ENCODE measurements around the gene ELL. TPM values are rescaled to one million over a fixed set of nuclear protein-coding genes. Genes with fewer than 3 reads are reported as not detected.

ELL gene
- total and polyA plus RNA-seq, 5 donors, result 9.3 to 19.0 (median 13.6) TPM

DNA sequence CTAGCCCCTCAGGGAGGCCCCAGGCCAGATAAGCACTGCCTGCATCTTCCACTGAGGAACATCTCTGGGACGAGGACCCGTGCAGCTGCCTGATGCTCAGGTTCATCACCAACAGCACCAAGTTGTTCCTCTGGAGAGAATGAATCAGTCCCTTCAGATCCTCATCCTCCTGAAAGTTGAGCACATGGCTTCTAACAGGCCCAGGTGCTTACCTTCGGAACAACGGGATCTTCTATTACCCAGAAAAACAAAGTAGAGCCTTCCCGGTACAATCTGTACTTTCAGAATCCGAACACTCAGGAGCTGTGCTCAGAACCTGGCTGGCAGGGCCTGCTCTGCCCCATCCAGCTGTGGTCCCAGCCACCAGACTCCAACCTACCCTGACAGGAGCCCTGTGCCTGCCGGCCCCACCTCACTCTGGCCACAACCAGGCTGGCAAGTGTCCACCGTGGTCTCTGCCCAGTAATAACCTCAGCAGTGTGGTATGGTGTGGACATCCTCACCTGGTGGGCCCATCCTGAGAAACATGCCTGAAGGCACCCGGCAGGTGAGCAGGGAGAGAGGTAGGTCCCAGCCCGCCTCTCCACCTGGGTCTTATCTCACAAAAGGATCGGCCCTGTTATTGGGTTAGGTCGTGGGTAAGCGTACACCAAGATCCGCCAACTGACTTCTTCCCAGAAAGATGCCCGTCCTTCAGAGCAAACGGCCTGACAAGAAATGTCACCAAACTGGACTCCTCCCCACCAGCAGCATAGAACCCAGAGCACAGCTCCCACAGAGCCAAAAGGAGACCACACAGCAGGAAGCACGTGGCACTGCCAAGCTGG, 34.1 kb downstream of the ELL start:
- no peak for ATAC-seq
- H3K4me1 ChIP-seq (ENCODE audit: control insufficient read depth, insufficient read depth, low read length), result peaks cover 38% of the 10 kb centered on the region
- no peaks in the 10 kb centered on the region for H3K9me3 ChIP-seq (ENCODE audit: control insufficient read depth, low read length)
- intact Hi-C loops (cut with DNase I), result no loop called here
- no peak for DNase-seq
- WGBS, result 81% methylated on average over 17 of the region's 17 CpGs
- H3K4me3 ChIP-seq (ENCODE audit: low read length), result no peak overlapping the region
- no peaks in the 10 kb centered on the region for H3K27me3 ChIP-seq (ENCODE audit: control insufficient read depth, insufficient read depth)
- no peak overlapping the region for H3K27ac ChIP-seq (ENCODE audit: low read length)

DNA sequence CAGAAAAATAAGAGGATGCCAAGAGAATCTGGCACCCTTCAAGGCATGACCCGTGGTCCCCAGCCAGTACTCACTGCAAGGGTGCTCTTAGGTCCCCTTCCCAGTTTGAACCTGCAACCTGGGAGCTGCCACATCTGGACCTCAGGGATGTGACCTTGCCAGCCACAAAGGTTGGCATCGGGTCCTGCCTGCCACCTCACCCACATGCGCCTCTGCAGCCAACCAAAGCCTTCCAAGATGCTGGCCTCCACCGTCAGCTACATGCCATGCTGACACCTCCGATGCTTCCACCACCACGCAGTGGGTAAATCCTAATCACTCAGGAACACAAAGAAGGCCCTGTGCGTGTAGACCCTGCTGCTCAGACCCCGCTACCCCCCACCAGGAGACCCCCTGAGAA, 35.1 kb downstream of the ELL start:
- Histone ChIP-seq H3K27me3 (ENCODE audit: control insufficient read depth, insufficient read depth) (no peaks in the 10 kb centered on the region), H3K4me1 (ENCODE audit: control insufficient read depth, insufficient read depth, low read length) (peaks cover 35% of the 10 kb centered on the region), H3K9me3 (ENCODE audit: control insufficient read depth, low read length) (no peaks in the 10 kb centered on the region), H3K4me3 (ENCODE audit: low read length) (no peak overlapping the region), H3K27ac (ENCODE audit: low read length) (no peak overlapping the region)
- ATAC-seq (no peak), DNase-seq (peak in 1 of 3 donors; percentile 58)
- WGBS, result 88% methylated on average over 8 of the region's 8 CpGs
- intact Hi-C loops (cut with DNase I), result no loop called here

DNA sequence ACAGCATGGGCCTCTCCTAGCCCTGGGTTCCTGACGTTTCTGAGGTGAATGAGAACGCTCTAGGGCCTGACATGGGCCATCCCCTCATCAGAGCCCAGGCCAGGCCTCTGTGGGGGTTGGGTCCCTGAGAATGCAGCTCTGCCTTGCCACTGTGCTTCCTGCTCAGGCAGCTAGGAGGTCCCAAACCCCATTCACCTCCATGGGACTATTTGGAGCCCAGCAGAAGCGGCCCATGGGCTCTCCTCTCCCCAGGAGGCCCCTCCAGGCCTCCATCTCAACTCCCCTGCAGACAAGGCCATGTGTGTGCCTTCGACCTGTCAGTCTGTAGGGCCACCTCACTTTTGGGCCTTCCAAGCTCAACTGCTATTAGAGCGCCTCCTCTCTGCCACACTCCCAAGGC, 36.9 kb downstream of the ELL start:
- DNase-seq, result no peak
- Histone ChIP-seq H3K9me3 (ENCODE audit: control insufficient read depth, low read length) (no peaks in the 10 kb centered on the region), H3K27ac (ENCODE audit: low read length) (no peak overlapping the region), H3K4me3 (ENCODE audit: low read length) (no peak overlapping the region), H3K4me1 (ENCODE audit: control insufficient read depth, insufficient read depth, low read length) (peaks cover 41% of the 10 kb centered on the region), H3K27me3 (ENCODE audit: control insufficient read depth, insufficient read depth) (no peaks in the 10 kb centered on the region)
- intact Hi-C loops (cut with DNase I), result no loop called here
- WGBS, result 91% methylated on average over 5 of the region's 5 CpGs
- no peak for ATAC-seq

DNA sequence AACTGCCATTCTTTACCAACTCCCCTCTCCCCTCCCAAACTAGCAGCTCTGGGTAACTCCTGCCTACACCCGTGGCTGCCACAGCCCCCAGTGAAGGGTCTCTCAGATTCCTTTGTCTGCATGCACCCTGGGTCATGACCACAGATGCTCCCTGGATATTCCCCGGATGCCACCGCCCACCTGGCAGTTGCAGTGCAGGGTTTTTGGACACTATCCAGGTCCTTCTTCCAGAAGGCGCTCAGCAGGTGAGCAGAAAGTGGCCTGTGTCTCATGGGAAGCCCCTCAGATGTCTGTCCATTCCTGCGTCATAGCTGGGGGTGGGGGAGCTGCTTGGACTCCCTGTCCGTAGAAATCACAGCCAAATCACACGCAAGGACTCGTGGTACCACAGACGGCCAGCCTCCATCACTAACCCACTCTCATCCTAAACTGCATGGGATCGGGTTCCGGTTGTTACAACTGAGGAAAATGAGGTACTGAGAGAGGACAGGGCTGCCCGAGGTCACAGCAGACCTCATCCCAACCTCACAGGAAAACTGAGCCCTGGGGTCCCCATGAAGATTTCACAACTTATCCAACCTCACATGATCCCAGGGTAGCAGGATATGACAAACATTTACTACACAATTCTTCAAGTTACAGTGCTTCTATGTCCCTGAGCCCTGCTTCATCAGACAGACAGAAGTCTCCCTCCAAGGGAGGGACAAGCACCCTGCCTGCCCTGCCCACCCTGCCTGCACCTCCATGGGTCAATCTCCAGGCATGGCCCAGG, 38.6 kb downstream of the ELL start:
- ATAC-seq (no peak), DNase-seq (no peak)
- WGBS, result 72% methylated on average over 12 of the region's 12 CpGs
- no peak overlapping the region for H3K4me3 ChIP-seq (ENCODE audit: low read length)
- no peaks in the 10 kb centered on the region for H3K27me3 ChIP-seq (ENCODE audit: control insufficient read depth, insufficient read depth)
- H3K4me1 ChIP-seq (ENCODE audit: control insufficient read depth, insufficient read depth, low read length), result peaks cover 40% of the 10 kb centered on the region
- no peak overlapping the region for H3K27ac ChIP-seq (ENCODE audit: low read length)
- no peaks in the 10 kb centered on the region for H3K9me3 ChIP-seq (ENCODE audit: control insufficient read depth, low read length)
- intact Hi-C loops (cut with DNase I), result no loop called here

DNA sequence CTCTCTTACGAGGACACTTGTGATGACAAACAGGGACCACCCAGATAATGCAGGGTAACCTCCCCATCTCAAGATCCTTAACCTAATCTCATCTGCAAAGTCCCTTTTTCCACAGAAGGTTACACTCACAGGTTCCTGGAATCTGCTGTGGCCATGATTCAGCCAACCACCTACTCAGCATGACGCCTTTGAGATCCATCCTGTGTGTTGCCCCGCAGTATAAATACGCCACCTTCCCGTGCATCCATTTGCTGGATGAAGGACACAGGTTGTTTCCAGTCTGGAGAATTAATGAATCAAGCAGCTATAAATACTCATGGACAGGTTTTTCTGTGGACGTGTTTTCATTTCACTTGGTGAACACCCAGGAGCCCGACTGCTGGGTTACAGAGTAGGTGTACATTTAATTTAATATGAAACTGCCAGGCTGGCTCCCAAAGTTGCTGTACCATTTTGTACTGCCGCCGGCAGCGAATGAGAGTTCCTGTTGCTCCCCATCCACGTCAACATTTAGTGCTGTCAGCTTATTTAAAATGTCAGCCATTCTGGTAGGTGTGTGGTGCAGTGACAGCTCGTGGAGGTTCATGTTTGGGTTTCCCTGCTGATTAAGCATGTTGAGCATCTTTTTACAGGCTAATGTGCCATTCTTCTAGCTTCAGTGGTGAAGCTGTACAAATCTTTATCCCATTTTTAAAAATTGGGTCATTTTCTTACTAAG, 40.2 kb downstream of the ELL start:
- Histone ChIP-seq H3K4me1 (ENCODE audit: control insufficient read depth, insufficient read depth, low read length) (peaks cover 32% of the 10 kb centered on the region), H3K4me3 (ENCODE audit: low read length) (no peak overlapping the region), H3K27ac (ENCODE audit: low read length) (no peak overlapping the region), H3K27me3 (ENCODE audit: control insufficient read depth, insufficient read depth) (no peaks in the 10 kb centered on the region), H3K9me3 (ENCODE audit: control insufficient read depth, low read length) (no peaks in the 10 kb centered on the region)
- ATAC-seq (no peak), DNase-seq (no peak)
- 95% methylated on average over 12 of the region's 12 CpGs for WGBS
- intact Hi-C loops (cut with DNase I), result no loop called here

DNA sequence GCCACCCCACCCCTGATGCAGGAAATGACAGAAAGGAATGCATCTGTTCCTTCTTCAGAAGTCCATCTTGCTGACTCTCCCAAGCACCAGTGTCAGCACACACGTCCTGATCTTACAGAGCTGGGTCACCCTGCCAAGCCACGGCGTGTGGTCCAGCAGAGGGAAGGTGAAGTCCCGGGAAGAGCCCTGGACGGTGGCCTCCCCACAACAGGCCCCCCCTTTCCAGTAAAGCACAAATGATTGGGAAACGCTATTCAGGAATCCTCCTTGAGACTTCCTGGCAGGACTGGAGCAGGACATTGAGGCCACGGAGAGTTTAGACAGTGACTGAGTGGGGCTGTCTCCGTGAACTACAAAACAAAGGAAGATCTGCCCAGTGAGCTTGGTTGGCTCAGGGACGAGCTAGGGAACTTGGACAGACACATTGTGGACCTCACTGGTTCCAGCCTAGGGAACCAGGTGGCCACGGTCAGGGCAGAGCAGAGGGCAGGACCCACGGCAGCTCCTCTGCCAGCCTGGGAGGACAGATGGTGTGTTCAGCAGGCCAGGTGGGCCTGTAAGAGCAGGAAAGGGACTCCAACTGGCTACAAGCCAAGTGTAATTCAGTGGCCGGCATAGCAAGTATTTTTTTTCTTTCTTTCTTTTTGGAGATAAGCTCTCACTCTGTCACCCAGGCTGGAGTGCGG, 41.7 kb downstream of the ELL start:
- H3K4me1 ChIP-seq (ENCODE audit: control insufficient read depth, insufficient read depth, low read length), result peaks cover 29% of the 10 kb centered on the region
- ATAC-seq, result peak; percentile 66 to 74
- DNase-seq, result peak; percentile 81 to 87 (median 82)
- no peaks in the 10 kb centered on the region for H3K27me3 ChIP-seq (ENCODE audit: control insufficient read depth, insufficient read depth)
- intact Hi-C loops (cut with DNase I), result no loop called here
- H3K27ac ChIP-seq (ENCODE audit: low read length), result peak overlapping the region; percentile 73
- 19% methylated on average over 13 of the region's 13 CpGs for WGBS
- H3K9me3 ChIP-seq (ENCODE audit: control insufficient read depth, low read length), result no peaks in the 10 kb centered on the region
- no peak overlapping the region for H3K4me3 ChIP-seq (ENCODE audit: low read length)

DNA sequence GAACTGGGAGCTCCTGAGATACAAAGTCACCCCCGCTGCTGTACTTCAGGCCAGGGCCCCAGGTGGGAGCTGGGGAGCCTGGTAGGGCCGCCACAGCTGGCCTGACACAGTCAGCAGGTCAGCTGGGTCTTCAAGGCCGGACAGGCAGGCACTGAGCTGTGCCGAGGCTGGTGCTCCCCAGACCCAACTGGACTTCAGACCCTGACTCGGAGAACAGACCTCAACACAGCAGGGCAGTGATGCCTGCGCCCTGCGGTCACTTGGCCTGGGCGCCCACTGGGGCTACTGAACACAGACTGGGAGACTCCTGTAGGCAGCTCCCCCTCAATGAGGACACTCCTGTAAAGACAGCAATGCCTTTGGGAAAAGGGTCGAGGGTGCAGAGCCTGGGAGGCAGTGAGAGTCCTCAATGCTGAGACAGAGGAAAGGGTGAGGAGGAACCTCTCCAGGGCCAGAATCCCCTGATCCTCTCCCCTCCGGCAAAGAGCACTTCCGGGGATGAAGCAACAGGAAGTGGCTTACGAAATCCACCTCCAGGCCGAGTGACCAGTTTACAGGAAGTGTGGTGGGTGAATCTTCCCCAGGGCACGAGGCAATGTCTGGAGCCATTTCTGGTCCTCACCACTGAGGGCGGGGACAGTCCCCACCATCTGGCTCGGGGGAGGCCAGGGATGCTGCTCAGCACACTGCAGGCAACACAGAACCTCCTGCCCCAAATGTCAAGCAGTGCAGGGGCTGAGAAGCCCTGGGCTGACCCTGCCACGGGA, 43.1 kb downstream of the ELL start:
- 58% methylated on average over 17 of the region's 17 CpGs for WGBS
- intact Hi-C loops (cut with DNase I), result loop anchor here in 1 of 4 donors (10.0 kb wide), 1 partner anchor 86 kb away; no protein-coding TSS in a partner anchor
- H3K4me1 ChIP-seq (ENCODE audit: control insufficient read depth, insufficient read depth, low read length), result peaks cover 33% of the 10 kb centered on the region
- peak overlapping the region; percentile 16 for H3K27ac ChIP-seq (ENCODE audit: low read length)
- peak; percentile 70 to 77 for ATAC-seq
- no peaks in the 10 kb centered on the region for H3K27me3 ChIP-seq (ENCODE audit: control insufficient read depth, insufficient read depth)
- no peak overlapping the region for H3K4me3 ChIP-seq (ENCODE audit: low read length)
- H3K9me3 ChIP-seq (ENCODE audit: control insufficient read depth, low read length), result no peaks in the 10 kb centered on the region
- peak; percentile 84 to 86 (median 86) for DNase-seq

DNA sequence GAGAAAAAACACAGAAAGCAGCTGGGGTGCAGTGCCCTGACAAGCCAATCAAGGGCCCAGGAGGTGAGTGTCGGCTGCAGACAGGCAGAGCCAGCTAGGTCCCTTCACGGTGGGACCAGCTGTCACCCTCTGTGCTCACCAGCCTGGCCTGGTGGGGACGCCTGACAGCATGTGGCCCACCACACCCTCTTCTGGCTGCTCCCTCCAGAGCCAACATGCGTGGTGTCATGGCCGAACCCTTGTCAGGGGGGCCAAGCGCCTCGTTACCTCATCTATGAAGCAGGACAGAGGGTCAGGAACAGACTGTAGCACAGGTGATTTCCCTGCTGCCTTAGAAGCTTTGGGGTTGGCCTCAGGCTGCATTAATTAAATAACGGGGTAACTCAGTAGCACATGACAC, 43.9 kb downstream of the ELL start:
- DNase-seq (no peak), ATAC-seq (no peak)
- H3K27me3 ChIP-seq (ENCODE audit: control insufficient read depth, insufficient read depth), result no peaks in the 10 kb centered on the region
- intact Hi-C loops (cut with DNase I), result loop anchor here in 1 of 4 donors (10.0 kb wide), 1 partner anchor 87 kb away; no protein-coding TSS in a partner anchor
- H3K4me3 ChIP-seq (ENCODE audit: low read length), result no peak overlapping the region
- H3K4me1 ChIP-seq (ENCODE audit: control insufficient read depth, insufficient read depth, low read length), result peaks cover 27% of the 10 kb centered on the region
- no peak overlapping the region for H3K27ac ChIP-seq (ENCODE audit: low read length)
- H3K9me3 ChIP-seq (ENCODE audit: control insufficient read depth, low read length), result no peaks in the 10 kb centered on the region
- WGBS, result 85% methylated on average over 8 of the region's 8 CpGs

DNA sequence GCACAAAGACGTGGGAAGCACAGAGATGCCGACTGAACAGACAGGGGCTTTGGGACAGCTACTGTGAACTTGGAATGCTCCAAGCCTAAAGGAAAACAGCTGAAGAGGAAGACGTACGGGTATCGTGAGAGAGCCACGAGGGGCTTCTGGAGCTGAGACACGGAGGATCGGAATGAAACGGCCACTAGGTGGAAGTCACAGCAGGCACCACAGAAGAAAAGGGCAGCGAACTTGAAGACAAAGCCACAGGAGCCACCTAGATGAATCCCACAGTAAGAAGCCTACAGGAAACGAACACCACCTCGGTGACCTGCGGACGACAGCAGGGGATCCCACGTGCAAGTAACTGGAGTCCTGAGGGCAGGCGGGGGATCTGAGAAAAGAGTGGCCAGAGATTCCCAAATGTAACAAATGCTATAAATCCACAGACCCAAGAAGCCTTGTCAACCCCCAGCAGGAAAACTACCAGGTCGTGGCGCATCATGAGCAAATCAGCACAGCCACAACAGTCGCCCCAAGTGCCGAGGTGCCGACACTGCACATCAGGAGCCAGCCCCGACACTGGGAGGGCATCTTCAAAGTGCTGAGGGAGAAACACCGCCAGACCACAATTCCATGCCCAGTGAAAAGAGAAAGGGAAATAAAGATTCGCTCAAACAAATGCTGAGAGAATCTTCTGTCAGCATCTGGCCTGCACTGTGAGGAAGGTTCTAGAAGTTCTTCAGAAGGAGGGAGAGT, 44.7 kb downstream of the ELL start:
- Histone ChIP-seq H3K27ac (ENCODE audit: low read length) (no peak overlapping the region), H3K4me3 (ENCODE audit: low read length) (no peak overlapping the region), H3K27me3 (ENCODE audit: control insufficient read depth, insufficient read depth) (no peaks in the 10 kb centered on the region), H3K9me3 (ENCODE audit: control insufficient read depth, low read length) (no peaks in the 10 kb centered on the region), H3K4me1 (ENCODE audit: control insufficient read depth, insufficient read depth, low read length) (peaks cover 27% of the 10 kb centered on the region)
- 76% methylated on average over 24 of the region's 24 CpGs for WGBS
- intact Hi-C loops (cut with DNase I), result loop anchor here in 1 of 4 donors (10.0 kb wide), 1 partner anchor 88 kb away; no protein-coding TSS in a partner anchor
- ATAC-seq, result no peak
- peak in 1 of 3 donors; percentile 46 for DNase-seq
